HG03135 (cell line): ENCODE results near the gene CDC42EP4.
A peak's percentile ranks its signal among the peaks of the same experiment; 100 is the strongest.
"Not testable (repeated sequence)": the region's sequence is repeated elsewhere in the genome, so short reads cannot be mapped to it uniquely, and the experiment has no call there.

ENCODE experiments used
- ATAC-seq: cut with Tn5 transposase; IDR thresholded peaks from one replicate; pipeline ENCODE4 v1.9.1; 2021; ENCODE audit warnings: mild to moderate bottlenecking, moderate library complexity; ENCODE audit not compliant: unreplicated experiment

Gene CDC42EP4

DNA sequence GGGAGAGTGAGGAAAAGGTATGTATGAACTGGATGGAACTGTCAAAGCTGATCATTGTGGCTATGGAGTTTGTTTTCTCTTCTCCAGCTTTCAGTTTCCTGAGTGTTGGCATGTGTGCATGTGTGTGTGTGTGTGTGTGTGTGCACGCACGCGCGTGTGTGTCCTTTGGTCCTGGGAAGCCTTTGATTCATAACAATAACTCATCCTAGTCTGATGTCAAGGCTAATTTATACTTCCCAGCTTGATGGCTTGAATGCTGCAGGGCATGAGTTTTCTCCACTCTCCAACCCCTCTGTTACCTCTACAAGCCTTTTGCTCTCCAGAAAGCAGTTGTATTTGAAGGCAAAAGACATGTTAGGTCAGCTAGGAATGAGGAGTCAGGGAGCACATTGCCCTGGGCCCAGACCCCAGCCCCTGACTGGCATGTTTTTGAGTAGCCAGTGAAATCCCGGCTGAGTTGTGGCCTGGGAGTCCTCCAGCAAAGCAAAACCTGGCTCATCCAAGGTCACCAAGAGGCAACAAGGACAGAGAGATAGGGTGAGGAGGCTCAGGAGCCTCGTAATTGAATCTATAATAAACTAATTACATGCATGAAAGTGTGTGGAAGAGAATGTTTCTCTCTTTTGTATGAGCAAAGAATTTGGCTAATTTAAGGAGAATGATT lies 8.9 kb upstream of the CDC42EP4 start:
- ATAC-seq, result no peak

DNA sequence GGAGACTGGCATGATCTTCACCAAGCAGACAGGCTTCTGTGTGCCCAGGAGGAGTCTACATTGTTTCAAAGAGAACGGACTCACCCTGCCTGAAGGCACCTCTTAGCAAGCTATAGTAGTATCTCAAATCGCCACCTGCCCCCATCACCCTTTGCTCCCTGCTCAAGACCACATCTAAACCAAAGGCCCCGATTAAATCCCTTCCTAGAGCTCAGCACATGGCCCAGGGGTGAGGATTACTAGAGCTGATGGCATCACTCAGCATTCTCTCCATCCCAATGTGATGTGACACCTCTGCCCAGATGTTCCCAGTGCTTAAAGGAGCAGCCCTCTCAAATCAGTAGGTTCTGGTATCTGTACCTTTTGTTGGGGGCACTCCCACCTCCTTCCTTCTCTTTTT lies 8.0 kb upstream of the CDC42EP4 start:
- ATAC-seq, result no peak

DNA sequence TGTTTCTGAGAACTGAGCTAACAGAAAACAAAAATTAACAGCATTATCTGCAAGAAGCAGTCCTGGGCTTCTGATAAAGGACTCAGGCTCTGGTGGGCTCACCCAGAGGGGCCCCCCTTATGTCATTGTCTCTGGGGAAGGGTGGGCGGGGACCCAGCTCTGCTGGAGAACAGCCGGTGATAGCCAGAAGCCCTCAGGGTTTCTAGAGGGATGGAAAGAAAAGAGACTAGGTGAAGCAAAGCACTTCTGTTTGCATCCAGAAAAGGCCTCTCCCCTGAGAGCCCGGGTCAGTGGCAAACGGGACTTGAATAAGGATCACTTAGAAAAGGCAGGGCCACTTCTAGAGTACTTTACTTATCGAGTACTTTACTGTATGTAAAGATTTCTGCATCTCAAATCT lies 7.0 kb upstream of the CDC42EP4 start:
- no peak for ATAC-seq

DNA sequence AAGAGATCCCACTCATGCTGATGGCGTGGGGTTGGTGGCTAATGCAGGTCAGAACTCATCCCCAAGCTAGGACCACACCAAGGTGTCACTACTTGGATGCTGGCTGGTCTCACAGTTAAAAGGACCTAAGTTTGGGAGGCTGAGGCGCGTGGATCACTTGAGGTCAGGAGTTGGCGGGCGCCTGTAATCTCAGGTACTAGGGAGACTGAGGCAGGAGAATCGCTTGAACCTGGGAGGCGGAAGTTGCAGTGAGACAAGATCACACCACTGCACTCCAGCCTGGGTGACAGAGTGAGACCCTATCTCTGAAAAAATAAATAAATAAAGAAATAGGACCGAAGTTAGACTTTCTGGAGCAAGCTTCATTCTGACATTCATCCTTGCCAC lies 6.6 kb upstream of the CDC42EP4 start:
- ATAC-seq, result no peak

DNA sequence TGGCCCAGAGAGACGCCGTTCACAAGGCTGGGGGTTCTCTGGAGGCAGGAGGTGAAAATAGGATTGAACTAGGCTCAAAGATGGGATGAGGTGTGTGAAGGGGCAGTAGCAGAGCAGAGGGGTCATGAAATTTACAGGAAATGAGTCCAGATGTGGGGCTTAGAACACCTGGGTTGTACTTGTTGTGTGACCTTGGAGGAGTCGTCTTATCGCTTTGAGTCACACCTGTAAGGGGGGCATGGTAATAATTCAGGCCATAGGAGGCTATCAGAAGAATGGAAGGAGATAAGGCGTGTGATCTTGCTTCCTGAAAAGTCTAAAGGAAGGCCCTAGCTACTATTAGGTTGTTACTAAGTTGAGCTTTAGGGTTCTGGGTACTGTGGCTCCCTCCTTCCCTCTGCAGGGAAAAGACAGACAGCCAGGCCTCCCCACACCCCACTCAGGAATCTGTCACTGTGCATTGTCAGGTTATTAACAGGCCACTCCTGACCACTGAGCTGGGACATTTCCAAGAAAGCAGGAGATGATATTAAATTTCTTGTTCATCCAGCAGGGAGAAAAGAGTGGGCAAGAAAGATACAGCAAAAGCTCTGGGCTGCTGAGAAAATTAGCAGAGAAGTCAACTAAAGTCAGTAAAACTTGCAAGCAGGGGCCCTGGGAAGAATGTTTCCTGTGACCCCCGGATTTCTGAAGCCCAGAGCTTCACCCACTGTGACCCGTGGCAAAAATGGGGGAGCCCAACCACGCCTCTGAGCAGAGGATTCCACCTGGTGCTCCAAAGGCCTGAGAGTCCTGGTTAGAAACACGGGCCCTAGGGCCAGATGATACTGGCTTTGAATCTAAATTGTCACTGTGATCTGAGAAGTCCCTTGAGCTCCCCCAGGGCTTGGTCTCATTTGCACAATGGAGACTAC lies 6.0 kb upstream of the CDC42EP4 start:
- no peak for ATAC-seq

DNA sequence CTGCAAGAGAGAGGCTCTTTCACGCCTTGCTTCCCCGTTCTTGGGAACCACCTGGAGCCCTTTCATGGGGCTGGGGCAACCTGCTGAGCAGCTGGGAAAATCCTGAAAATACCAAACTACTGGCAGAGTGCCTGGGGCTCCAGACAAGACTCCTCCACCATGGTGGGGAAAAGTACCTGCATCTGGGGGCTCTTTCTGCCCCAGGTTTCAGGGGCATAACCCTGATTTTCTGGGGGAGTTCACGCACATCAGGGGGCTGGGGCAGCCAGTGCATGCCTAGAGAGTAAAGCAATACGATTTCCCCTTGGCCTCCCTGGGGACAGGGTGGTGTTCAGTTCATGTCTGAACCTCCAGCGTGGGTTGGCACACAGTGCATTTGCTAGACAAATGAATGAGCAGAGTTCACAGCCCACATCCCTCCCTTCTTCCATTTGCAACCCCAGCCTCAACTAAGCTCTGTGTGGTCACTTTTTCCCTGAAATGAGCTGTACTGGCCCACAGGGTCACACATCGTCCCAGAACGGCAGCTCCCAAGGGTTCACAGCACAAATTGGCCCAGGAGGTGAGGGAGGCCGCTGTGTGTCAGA lies 5.2 kb upstream of the CDC42EP4 start:
- no peak for ATAC-seq

DNA sequence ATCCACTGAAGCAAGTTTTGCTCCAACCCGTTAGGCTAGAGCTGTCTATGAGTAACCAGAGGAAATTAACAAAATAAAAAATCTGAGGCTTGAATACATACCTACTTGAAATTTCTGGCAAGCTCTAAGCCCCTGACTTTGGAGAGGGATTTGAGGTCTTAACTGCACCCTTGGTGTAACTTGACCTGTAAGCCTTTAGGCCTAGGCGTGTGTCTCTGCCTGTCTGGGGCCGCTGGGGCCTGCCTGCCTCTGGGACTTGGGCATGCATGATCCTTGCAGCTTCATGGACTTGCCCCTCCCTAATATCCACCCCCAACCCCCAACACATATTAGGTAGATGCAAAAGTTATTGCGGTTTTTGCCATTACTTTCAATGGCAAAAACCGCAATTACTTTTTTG lies 3.7 kb upstream of the CDC42EP4 start:
- ATAC-seq, result no peak

DNA sequence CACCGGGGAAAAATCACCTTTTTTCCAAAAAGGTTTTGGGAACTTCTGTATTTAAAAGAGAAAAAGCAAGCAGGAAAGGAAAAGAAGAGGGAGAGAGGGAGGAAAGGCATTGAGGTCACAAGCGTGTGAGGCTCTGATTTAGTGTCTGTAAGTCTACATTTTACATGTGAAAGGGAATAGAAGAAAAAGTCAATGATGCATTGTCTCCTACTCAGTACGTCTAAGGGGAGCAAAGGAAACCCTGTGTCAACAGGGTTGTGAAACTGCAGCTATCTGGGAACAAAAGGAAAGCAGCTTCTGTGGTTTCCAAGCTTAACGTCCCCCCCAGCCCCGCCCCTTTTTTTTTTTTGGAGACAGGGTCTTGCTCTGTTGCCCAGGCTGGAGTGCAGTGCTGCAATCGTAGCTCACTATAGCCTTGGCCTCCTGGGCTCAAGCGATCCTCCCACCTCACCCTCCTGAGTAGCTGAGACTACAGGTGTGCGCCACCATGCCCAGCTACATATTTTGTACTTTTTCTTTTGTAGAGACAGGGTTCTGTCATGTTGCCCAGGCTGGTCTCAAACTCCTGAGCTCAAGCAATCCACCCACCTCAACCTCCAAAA lies 1.8 kb upstream of the CDC42EP4 start:
- no peak for ATAC-seq

DNA sequence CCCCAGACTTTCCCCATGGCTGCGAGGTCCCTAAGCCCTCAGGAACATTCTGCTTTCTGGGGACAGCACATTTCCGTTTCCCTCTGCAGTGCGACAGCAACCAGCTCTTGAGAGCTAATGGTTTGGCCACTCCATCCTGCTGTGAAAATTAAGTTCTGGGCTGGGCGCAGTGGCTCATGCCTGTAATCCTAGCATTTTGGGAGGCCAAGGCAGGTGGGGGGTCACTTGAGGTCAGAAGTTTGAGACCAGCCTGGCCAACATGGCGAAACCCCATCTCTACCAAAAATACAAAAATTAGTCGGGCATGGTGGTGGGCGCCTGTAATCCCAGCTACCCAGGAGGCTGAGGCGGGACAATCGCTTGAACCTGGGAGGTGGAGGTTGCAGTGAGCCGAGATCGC lies 1.1 kb upstream of the CDC42EP4 start:
- not testable (repeated sequence) for ATAC-seq

DNA sequence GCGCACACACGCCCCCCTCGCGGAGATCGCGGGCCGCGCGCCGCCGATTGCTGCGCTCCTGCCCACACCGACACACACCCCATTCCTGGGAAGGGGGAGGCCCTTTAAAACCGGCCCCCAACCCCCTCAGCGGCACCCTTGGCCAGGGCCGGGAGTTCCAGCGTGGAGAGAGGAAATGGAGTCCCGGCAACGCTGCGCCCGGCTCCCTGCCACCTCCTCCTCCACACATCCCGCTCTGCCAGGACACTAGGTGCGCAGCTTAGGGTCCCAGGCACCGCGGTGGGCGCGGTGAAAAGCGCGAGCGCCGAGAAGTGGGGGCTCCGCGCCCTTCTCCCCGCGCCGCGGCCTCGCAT lies 397 bp downstream of the CDC42EP4 start:
- ATAC-seq, result peak; percentile 16

DNA sequence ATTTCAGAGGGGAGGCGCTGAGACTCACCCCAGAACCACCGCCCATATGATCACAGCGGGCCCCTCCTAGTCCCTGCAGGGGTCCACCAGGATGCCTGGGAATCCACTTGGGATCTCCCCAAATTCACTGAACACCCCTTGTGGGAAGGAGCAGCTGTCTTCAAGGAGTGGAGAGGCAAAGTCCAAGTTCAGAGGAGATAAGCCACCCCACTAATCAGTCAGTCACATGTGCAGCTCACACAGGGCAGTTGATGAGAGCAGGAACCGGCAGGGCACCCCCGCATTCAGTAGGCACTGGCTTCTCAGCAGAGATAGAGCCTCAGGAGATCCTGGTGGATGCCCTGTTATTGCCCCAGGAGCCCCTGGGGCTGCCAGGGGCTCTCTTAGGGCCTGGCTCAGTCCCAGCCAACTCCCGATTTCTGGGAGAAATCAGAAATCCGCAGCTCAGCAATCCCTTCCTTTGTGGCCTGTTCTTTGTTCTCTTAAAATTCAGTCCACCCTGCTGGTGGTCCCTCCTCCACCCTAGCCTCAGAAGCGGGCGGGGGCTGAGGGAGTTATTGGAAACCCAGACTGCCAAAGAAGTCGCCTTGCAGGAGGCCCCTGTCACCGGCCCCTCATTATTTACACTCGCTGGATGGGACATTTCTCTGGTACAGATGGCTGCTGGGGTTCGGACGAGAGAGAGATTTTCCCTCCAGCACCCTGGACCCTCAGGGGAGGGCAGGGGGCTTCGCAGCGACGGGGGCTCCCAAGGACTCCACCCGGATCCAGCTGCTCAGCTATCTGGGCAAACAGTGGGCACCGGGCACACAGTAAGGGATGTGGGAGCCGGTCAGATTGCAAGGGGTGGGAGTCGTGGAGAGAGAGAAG lies 1.8 kb downstream of the CDC42EP4 start:
- no peak for ATAC-seq

DNA sequence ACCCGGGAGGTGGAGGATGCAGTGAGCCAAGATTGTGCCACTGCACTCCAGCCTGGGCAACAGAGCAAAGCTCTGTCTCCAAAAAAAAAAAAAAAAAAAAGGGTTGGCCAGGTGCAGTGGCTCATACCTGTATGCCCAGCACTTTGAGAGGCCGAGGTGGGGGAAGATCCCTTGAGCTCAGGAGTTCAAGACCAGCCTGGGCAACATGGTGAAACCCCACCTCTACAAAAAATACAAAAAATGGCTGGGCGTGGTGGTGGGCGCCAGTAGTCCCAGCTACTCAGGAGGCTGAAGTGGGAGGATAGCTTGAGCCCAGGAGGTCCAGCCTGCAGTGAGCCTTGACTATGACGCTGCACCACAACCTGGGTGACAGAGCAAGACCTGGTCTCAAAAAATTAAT lies 2.8 kb downstream of the CDC42EP4 start:
- ATAC-seq, result not testable (repeated sequence)

DNA sequence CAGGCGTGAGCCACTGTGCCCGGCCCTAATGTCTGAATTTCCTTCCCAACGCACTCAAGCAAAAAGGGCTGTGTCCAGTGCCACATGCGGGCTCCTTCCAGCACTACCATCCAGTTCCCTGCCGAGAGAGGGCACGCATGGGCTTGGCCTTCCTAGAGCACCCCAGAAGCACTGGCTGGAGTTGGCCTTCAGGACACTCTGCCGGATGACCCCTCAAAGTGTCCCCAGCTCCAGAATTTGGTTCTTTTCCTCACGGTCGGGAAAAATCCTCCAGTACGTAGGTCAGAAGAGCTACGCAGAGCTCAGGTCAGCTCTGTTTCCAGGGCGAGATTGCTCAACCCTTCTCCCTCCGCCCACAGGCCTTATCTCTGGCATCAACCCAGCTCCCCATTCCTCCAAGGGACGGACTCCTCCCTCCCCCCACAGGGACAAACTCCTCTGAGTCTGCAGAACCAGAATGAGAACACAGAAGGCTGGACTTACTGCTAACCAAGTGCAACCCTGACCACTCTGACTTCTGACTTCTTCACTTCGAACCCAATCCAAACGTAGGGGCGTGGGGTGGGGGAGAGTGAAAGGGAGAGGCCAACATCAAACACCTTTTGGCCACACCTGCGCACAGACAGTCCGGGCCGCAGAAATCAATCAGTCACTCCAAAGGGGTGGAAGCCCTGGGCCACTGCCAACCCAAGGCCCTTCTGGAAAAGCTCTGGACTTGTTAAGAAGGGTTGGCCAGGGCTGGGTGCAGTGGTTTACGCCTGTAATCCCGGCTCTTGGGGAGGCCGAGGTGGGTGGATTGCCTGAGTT lies 3.6 kb downstream of the CDC42EP4 start:
- no peak for ATAC-seq

DNA sequence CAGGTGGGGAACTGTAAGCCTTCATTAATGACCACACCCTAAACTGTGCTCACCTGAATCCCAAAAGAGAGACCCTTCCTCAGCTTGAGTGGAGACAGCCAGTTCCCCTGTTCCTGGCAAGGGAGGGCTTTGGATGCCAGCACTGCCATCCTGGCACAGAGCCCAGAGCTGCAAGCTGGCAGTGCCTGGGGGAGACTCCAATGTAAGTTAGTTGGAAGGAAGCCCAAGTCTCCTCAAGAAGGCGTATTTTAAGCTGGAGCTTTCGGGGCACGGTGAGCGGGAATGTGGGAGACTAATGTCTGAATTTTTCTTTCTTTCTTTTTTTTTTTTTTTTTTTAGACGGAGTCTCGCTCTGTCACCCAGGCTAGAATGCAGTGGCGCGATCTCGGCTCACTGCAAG lies 4.7 kb downstream of the CDC42EP4 start:
- ATAC-seq, result no peak

DNA sequence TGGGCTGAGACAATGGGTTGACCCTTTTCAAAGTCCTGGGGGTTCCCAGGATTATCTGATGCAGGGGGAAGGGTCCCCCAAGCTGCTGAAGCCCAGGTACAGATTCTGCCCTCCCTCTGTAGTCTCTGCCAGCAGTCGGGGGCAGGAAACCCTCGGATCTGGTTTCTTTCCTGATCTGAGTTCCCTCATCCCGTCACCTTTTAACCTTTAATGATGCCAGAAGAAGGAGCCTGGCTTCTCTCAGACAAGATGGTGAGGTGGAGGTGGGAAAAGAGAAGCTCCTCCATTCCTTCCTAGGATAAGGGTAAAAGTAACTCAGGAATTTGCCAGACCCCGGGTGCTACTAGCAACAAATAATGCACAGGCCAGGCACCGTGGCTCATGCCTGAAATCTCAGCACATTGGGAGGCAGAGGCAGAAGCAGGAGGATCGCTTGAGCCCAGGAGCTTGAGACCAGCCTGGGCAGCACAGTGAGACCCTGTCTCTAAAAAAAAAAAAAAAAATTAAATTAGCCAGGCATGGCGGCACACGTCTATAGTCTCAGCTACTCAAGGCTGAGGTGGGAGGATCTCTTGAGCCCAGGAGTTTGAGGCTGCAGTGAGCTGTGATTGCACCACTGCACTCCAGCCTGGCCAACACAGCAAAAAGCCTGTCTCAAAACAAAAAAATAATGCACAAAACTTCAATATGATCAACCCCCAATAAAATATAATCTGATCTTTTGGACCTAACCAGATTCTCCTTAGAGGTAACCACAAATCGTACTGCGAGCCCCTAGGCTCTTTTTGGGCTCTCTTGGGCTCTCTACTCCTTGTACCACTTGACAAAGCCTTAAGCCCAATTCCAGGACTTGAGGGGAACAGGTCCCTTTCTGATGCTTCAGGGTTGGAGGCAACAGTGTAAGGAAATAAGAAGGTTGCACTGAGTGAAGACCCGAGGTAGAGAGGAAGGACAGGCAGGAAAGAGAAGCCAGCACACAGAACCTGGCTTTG lies 5.7 kb downstream of the CDC42EP4 start:
- ATAC-seq, result no peak

DNA sequence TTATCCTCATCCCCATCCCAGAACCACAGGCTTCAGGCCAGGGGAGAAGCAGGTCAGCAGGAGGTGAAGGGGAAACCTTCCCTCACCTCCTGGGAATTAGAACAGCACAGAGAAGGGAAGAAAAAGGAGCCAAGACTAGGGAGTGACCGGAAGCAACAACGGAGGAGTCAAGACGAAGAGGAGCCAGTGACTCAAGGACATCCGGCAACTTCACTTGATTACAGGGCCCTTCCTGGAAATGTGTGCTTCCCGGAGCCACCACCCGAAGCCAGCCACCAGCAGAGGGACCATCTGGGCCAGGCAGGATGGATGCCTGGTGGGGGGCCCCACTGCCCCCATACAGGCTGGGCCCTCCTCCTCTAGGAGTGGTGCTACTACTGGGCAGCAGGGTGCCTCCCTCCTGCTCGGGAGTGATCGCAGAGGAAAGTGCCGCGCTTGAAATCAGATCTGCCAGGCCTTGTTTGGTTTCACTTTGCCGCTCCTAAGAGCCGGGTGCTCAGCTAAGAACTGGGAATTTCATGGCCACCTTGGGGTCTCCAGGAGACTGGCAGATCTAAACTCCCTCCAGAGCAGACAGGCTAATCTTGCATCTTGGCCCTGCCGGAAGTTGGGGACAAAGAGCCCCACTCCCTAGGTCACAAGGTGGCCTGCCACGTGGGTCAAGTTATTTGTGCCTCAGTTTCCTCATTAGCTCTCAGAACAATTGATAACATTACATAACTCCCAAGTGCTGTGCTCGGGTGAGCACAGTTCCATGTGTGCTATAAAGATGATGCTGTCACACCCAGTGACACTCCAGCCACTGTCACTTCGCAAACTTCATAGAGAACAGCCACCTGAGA lies 6.6 kb downstream of the CDC42EP4 start:
- ATAC-seq, result no peak

DNA sequence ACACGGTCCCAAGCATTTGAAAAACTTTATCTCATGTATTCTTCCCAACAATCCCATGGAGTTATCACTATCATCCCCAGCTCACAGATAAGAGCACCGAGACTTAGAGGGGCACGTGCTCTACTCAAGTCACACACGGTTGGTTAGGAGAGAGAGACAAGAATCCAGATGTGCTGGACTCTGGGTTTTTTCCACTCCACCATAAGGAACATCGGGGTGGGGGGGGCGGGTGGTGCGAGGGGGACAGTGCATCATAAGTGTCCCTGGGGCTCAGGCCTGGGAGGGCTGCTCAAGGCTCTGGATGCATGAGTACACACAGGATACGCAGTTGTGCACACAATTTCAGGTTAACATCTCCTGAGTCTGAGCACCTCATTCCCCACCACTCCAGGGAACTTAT lies 7.4 kb downstream of the CDC42EP4 start:
- ATAC-seq, result no peak

DNA sequence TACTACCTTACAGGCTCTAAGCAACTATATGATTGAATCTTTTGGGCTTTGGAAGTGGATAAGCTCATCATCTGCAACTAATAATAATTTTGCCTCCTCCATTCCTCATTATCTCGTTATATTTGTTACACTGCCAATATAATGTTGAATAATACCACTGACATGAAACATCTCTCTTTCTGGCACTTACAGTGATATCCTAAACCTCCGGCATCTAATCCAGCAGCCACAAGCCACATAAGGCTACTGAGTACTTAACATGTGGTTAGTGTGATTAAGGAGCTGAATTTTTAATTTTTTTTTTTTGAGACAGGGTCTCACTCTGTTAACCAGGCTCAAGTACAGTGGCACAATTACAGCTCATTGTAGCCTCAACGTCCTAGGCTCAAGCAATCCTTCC lies 9.6 kb downstream of the CDC42EP4 start:
- no peak for ATAC-seq
